A673 (cell line): ENCODE results near the gene DCC. TPM values are rescaled to one million over a fixed set of nuclear protein-coding genes. Genes with fewer than 3 reads are reported as not detected.

Experiments used
- BruUV-seq: library from RNA; stranded (reverse); fragments of 400-500 nt; replicated peaks from 2 replicates; lab custom pipeline; 2021; lab: Mats Ljungman, UMichigan
- CTCF ChIA-PET: fragments of 300-600 bp; sonication (Branson Sonifier 250); formaldehyde crosslinking; loops from one replicate; lab custom pipeline; 2022; ENCODE audit warnings: antibody characterized with exemption; lab: Charles Lee
- POLR2A ChIA-PET: fragments of 300-600 bp; sonication (Branson Sonifier 250); formaldehyde crosslinking; loops from one replicate; lab custom pipeline; 2022; ENCODE audit warnings: antibody characterized with exemption; ENCODE audit not compliant: low non-redundant PET; lab: Charles Lee
- DNase-seq: peaks from one replicate; pipeline ENCODE4 v3.0.0-alpha.2; 2015; ENCODE audit warnings: low spot score
- H3K27ac ChIP-seq: fragments of 200-600 bp; sonication (generic); 2 replicates; pipeline ENCODE4 v1.5.1; 2016; ENCODE audit warnings: mixed run types, low read depth, mild to moderate bottlenecking, mixed read lengths, antibody characterized with exemption, low read length; ENCODE audit not compliant: poor library complexity, severe bottlenecking
- H3K27me3 ChIP-seq: fragments of 200-600 bp; sonication (generic); replicated peaks from 2 replicates; pipeline ENCODE4 v1.6.1; 2017; ENCODE audit warnings: mixed run types, low read depth, mild to moderate bottlenecking, mixed read lengths, antibody characterized with exemption, low read length; ENCODE audit not compliant: insufficient read depth, poor library complexity
- H3K36me3 ChIP-seq: fragments of 200-600 bp; sonication (generic); 2 replicates; pipeline ENCODE4 v1.6.1; 2016; ENCODE audit warnings: mixed run types, mild to moderate bottlenecking, mixed read lengths, antibody characterized with exemption, low read length; ENCODE audit not compliant: insufficient read depth, poor library complexity, severe bottlenecking
- H3K4me1 ChIP-seq: fragments of 200-600 bp; sonication (generic); 2 replicates; pipeline ENCODE4 v1.6.1; 2017; ENCODE audit warnings: mixed run types, mild to moderate bottlenecking, mixed read lengths, antibody characterized with exemption, low read length; ENCODE audit not compliant: insufficient read depth, poor library complexity, severe bottlenecking
- H3K4me3 ChIP-seq: fragments of 200-600 bp; sonication (generic); 2 replicates; pipeline ENCODE4 v1.5.1; 2016; ENCODE audit warnings: low read depth, mixed run types, mild to moderate bottlenecking, mixed read lengths, low read length; ENCODE audit not compliant: poor library complexity, severe bottlenecking
- H3K9me3 ChIP-seq: fragments of 200-600 bp; sonication (generic); 2 replicates; pipeline ENCODE4 v1.6.1; 2016; ENCODE audit warnings: mixed run types, low read depth, mild to moderate bottlenecking, mixed read lengths, antibody characterized with exemption, low read length; ENCODE audit not compliant: poor library complexity, severe bottlenecking
- EZH2 ChIP-seq: fragments of 200-600 bp; sonication (generic); IDR thresholded peaks from 2 replicates; pipeline ENCODE4 v1.6.1; 2017; ENCODE audit warnings: borderline replicate concordance, low read depth, mild to moderate bottlenecking, mixed read lengths, antibody characterized with exemption, low read length; ENCODE audit not compliant: poor library complexity, severe bottlenecking
- intact Hi-C: fragments of 100-400 bp; cut with micrococcal nuclease; formaldehyde crosslinking; loops from one replicate; pipeline ENCODE4 v1.10.0; 2022; ENCODE audit not compliant: unreplicated experiment
- total RNA-seq: library from RNA; stranded (reverse); gene quantifications from 2 replicates; pipeline ENCODE4 v1.2.3, GENCODE V29; 2021
- TF ChIP-seq, protein P1 (sequence below): fragments of 300-800, 200-600 bp; sonication (generic); conservative IDR thresholded peaks from 2 replicates; pipeline ENCODE4 v1.5.1; 2017; ENCODE audit warnings: low read depth, mild to moderate bottlenecking, antibody characterized with exemption, low read length, moderate library complexity, mixed read lengths

The DCC gene
- total RNA-seq, 1 experiment from 2014 or later, result 93.0 TPM

DNA sequence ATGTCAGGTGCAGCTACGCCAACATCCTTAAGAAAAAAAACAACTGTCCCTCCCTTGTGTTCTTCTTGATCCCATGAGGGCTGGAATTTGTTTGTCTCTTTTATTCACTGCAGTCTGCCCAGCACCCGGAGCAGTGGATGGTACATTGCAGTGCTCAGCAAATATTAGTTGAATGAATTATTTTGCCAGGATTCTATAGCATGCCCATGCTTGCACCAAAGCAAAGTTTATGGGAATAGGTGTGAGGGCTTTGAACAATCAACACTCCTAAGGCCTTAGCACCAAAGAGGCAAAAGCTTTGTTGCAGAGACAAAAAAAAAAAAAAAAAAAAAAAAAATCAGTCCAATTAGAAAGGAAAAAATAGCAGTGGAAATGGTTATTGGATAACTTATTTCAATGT, 28.7 kb upstream of the DCC start:
- Histone ChIP-seq H3K27me3 (no peaks in the 10 kb centered on the region), H3K9me3 (no peaks in the 10 kb centered on the region), H3K36me3 (no peaks in the 10 kb centered on the region), H3K4me1 (peaks cover 12% of the 10 kb centered on the region), H3K4me3 (no peak overlapping the region), H3K27ac (no peak overlapping the region)
- no peak for TF ChIP-seq EZH2
- TF ChIP-seq, protein P1, sequence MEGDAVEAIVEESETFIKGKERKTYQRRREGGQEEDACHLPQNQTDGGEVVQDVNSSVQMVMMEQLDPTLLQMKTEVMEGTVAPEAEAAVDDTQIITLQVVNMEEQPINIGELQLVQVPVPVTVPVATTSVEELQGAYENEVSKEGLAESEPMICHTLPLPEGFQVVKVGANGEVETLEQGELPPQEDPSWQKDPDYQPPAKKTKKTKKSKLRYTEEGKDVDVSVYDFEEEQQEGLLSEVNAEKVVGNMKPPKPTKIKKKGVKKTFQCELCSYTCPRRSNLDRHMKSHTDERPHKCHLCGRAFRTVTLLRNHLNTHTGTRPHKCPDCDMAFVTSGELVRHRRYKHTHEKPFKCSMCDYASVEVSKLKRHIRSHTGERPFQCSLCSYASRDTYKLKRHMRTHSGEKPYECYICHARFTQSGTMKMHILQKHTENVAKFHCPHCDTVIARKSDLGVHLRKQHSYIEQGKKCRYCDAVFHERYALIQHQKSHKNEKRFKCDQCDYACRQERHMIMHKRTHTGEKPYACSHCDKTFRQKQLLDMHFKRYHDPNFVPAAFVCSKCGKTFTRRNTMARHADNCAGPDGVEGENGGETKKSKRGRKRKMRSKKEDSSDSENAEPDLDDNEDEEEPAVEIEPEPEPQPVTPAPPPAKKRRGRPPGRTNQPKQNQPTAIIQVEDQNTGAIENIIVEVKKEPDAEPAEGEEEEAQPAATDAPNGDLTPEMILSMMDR, result no peak
- ChIA-PET CTCF (no interaction called here), POLR2A (interaction anchor here (0.6 kb wide), 1 partner anchor 154 kb away, joined by 5 read pairs; no protein-coding TSS in a partner anchor)
- no peak for DNase-seq
- no TSS peak for BruUV-seq
- intact Hi-C loops, result no loop called here

DNA sequence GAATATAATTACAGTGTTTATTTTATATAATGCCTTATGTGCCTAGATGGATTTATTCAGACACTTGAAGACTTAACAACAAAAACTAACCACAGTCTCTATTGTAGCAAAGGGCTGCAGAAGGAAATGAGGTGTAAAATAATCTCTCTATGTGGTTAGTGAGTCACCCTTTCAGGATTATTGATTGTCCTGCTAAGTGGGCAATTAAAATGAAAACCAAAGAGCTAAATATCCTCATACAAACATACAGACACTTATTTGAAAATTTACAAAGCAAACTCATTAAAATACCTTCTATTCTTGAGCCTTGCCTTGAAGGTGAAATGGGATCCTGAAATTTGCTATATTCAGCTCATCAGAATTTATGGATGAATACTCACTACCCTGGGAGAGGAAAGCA, 27.7 kb upstream of the DCC start:
- Histone ChIP-seq H3K9me3 (no peaks in the 10 kb centered on the region), H3K27ac (no peak overlapping the region), H3K27me3 (no peaks in the 10 kb centered on the region), H3K36me3 (no peaks in the 10 kb centered on the region), H3K4me1 (peaks cover 12% of the 10 kb centered on the region), H3K4me3 (no peak overlapping the region)
- ChIA-PET POLR2A (no interaction called here), CTCF (no interaction called here)
- intact Hi-C loops, result no loop called here
- no TSS peak for BruUV-seq
- TF ChIP-seq EZH2, result no peak
- TF ChIP-seq, protein P1, result no peak
- DNase-seq, result peak; percentile 79

DNA sequence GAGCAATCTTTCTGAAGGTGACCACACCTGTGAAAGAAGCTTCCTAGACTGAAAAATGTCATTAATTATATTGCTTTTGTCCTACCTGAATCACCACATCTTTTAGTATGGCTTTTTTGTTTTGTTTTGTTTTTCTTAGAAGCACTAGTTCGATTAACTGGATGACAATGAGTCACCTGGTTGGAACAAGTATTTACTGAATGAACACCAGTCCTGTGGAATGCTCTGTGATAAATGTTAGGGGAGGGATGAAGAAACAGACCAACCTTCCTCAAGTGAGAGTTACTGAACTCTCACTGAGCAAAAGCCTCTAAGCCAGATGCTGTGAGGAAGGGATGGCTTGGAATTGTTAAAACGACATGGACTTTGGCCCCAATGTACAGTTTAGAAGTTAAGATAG, 26.8 kb upstream of the DCC start:
- Histone ChIP-seq H3K9me3 (no peaks in the 10 kb centered on the region), H3K36me3 (no peaks in the 10 kb centered on the region), H3K27ac (no peak overlapping the region), H3K4me3 (no peak overlapping the region), H3K27me3 (no peaks in the 10 kb centered on the region), H3K4me1 (peaks cover 12% of the 10 kb centered on the region)
- intact Hi-C loops, result no loop called here
- no peak for DNase-seq
- ChIA-PET POLR2A (no interaction called here), CTCF (no interaction called here)
- BruUV-seq, result no TSS peak
- TF ChIP-seq EZH2, result no peak
- TF ChIP-seq, protein P1, result no peak
